ENCODE measurements around the gene CCR5.

CCR5 gene

DNA sequence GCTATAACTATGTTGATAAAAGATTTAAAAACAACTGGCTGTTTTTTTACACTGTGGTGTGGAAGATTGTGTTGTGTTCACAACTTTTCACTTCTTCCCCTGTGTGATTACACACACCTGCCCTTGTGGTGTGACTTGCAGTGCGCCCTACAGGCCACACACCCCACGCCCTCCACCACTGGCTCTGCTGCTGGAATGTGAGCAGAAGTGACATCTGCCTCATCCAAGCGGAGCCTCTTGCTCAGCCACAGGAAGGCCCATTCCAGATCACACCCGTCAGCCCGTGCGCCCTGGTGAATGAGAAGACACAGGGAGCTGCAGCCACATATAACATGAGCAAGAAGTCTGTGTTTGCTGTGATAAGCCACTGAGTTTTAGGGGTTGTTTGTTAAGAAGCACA lies 9.8 kb upstream of the CCR5 start:
- Histone ChIP-seq H3K27me3 (ENCODE audit: control insufficient read depth, insufficient read depth, low read length) (no peaks in the 10 kb centered on the region), H3K9me3 (ENCODE audit: control insufficient read depth, insufficient read depth, low read length) (no peaks in the 10 kb centered on the region), H3K36me3 (ENCODE audit: control insufficient read depth, insufficient read depth, low read length) (no peaks in the 10 kb centered on the region), H3K4me3 (ENCODE audit: low read depth, low read length) (no peak overlapping the region), H3K9ac (ENCODE audit: low read depth, low read length) (no peak overlapping the region), H3K4me1 (ENCODE audit: control insufficient read depth, insufficient read depth, low read length) (no peaks in the 10 kb centered on the region)

DNA sequence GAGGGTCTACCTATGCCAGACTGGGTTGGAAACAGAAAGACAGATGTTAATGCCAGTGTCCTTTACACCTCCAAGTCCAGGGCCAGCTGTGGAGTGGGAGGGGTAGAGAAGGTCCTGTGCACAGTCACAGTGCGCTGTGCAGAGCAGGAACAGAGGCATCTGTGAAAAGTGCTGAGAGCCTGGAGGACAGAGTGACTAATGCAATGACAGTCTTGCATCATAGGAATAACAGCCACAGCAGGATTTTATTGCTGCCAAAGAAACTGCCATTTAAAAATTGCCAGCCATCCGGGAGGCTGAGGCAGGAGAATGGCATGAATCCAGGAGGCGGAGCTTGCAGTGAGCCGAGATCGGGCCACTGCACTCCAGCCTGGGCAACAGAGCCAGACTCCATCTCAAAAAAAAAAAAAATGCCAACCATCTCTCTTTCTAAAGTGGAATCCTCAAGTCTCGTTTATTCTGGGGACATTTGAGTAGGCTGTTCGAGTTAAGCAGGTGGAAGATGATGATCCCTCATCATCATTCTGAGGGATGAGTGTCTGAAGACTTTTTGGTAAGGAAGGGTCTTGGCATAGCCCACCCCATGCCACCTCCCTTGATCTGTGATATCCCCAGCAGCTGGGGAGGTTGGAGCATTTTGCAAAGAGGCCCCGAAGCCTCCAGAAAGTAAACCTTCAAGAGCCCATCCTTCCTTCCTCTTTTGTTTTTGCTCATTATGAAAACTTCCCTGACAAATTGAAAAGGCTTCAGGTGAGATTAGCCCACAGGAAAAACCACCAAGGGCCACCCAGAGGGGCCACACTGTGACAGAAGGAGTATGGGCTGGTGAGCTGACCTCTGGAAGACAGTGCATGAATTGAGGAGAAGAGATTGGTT lies 9.1 kb upstream of the CCR5 start:
- Histone ChIP-seq H3K4me1 (ENCODE audit: control insufficient read depth, insufficient read depth, low read length) (no peaks in the 10 kb centered on the region), H3K9ac (ENCODE audit: low read depth, low read length) (no peak overlapping the region), H3K9me3 (ENCODE audit: control insufficient read depth, insufficient read depth, low read length) (no peaks in the 10 kb centered on the region), H3K36me3 (ENCODE audit: control insufficient read depth, insufficient read depth, low read length) (no peaks in the 10 kb centered on the region), H3K4me3 (ENCODE audit: low read depth, low read length) (no peak overlapping the region), H3K27me3 (ENCODE audit: control insufficient read depth, insufficient read depth, low read length) (no peaks in the 10 kb centered on the region)

DNA sequence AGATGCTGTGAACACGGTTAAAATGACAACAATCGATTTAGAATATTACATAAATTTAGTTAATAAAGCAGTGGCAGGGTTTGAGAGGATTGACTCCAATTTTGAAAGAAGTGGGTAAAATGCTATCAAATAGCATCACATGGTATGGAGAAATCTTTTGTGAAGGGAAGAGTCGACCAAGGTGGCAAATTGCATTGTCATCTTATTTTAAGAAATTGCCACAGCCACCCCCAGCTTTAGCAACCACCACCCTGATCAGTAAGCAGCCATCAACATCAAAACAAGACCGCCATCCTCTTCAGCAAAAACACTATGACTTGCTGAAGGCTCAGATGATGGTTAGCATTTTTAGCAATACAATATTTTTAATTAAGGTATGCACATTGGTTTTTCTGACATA lies 5.7 kb upstream of the CCR5 start:
- Histone ChIP-seq H3K36me3 (ENCODE audit: control insufficient read depth, insufficient read depth, low read length) (no peaks in the 10 kb centered on the region), H3K4me1 (ENCODE audit: control insufficient read depth, insufficient read depth, low read length) (no peaks in the 10 kb centered on the region), H3K27me3 (ENCODE audit: control insufficient read depth, insufficient read depth, low read length) (no peaks in the 10 kb centered on the region), H3K4me3 (ENCODE audit: low read depth, low read length) (no peak overlapping the region), H3K9ac (ENCODE audit: low read depth, low read length) (no peak overlapping the region), H3K9me3 (ENCODE audit: control insufficient read depth, insufficient read depth, low read length) (no peaks in the 10 kb centered on the region)

DNA sequence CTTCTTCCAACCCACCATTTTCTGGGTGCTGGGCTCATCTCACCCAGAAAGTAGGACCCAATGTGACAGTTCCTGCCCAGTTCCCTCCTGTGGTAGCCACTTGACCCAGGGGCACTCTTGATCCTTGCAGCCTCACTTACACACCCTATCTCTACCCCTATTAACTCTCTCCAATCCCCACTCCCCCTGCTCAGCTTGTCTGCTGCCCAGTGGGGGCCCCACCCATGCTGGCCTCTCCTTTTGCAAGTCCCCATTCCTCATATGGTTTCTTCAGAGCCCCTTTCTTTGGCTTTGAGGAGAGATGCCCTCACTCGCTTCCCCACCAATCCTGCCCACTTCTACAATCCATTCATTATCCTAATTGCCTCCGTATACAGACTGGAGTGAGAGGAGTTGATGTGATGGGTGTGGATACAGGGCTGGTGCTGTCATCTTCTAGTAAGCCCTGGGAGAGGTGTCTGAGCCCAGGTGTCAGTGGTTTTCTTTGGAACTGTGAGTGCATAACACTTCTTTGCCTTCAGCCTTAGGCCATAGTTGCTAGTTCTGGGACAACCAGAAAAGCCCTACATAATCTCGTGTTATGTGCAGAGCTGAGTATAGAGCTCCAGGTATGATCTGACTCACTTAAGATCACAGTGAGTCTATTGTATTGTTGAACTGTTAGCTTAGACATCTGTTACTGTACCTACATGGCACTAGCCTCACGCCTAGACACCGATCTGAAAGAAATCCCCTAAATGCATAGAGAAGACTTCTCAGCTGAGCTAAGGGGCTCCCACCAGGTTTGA lies 4.8 kb upstream of the CCR5 start:
- Histone ChIP-seq H3K4me3 (ENCODE audit: low read depth, low read length) (no peak overlapping the region), H3K4me1 (ENCODE audit: control insufficient read depth, insufficient read depth, low read length) (no peaks in the 10 kb centered on the region), H3K9me3 (ENCODE audit: control insufficient read depth, insufficient read depth, low read length) (no peaks in the 10 kb centered on the region), H3K9ac (ENCODE audit: low read depth, low read length) (no peak overlapping the region), H3K27me3 (ENCODE audit: control insufficient read depth, insufficient read depth, low read length) (no peaks in the 10 kb centered on the region), H3K36me3 (ENCODE audit: control insufficient read depth, insufficient read depth, low read length) (no peaks in the 10 kb centered on the region)

DNA sequence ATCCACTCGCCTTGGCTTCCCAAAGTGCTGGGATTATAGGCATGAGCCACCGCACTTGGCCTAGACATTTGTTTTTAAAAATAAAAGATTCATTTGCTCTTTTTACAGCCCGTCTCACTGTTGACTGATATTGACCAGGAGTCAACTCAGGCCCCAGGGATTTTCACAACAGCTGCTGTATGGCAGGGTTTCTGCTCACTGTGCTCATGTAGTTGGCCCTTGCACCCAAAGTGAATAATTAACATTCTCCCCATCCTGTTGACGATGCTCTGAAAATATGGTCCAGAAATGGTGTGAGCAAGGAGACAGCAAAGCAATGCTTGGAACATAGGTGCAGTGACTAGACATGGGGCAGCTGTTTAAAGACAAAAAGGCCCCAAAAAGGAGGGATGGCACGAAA lies 2.9 kb upstream of the CCR5 start:
- Histone ChIP-seq H3K4me3 (ENCODE audit: low read depth, low read length) (no peak overlapping the region), H3K4me1 (ENCODE audit: control insufficient read depth, insufficient read depth, low read length) (no peaks in the 10 kb centered on the region), H3K36me3 (ENCODE audit: control insufficient read depth, insufficient read depth, low read length) (no peaks in the 10 kb centered on the region), H3K27me3 (ENCODE audit: control insufficient read depth, insufficient read depth, low read length) (no peaks in the 10 kb centered on the region), H3K9me3 (ENCODE audit: control insufficient read depth, insufficient read depth, low read length) (no peaks in the 10 kb centered on the region), H3K9ac (ENCODE audit: low read depth, low read length) (no peak overlapping the region)

DNA sequence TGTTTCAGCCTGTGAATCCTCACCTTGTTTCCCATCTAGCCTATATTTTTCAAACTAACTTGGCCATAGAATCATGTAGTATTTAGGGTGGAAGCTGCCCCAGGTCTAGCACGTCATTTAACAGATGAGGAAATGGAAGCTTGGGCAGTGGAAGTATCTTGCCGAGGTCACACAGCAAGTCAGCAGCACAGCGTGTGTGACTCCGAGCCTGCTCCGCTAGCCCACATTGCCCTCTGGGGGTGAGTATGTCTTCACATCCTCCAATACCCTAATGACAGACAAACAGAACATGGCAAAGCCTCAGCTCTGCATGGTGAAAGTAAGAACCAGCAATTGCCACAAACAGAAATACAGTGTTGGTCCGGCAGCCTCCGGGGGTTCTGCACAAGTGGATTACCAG lies 2.2 kb upstream of the CCR5 start:
- Histone ChIP-seq H3K9ac (ENCODE audit: low read depth, low read length) (no peak overlapping the region), H3K9me3 (ENCODE audit: control insufficient read depth, insufficient read depth, low read length) (no peaks in the 10 kb centered on the region), H3K27me3 (ENCODE audit: control insufficient read depth, insufficient read depth, low read length) (no peaks in the 10 kb centered on the region), H3K4me1 (ENCODE audit: control insufficient read depth, insufficient read depth, low read length) (no peaks in the 10 kb centered on the region), H3K36me3 (ENCODE audit: control insufficient read depth, insufficient read depth, low read length) (no peaks in the 10 kb centered on the region), H3K4me3 (ENCODE audit: low read depth, low read length) (no peak overlapping the region)

DNA sequence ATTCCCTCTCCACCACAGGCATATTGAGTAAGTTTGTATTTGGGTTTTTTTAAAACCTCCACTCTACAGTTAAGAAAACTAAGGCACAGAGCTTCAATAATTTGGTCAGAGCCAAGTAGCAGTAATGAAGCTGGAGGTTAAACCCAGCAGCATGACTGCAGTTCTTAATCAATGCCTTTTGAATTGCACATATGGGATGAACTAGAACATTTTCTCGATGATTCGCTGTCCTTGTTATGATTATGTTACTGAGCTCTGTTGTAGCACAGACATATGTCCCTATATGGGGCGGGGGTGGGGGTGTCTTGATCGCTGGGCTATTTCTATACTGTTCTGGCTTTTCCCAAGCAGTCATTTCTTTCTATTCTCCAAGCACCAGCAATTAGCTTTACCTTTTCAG lies 1.6 kb upstream of the CCR5 start:
- Histone ChIP-seq H3K4me3 (ENCODE audit: low read depth, low read length) (no peak overlapping the region), H3K9me3 (ENCODE audit: control insufficient read depth, insufficient read depth, low read length) (no peaks in the 10 kb centered on the region), H3K27me3 (ENCODE audit: control insufficient read depth, insufficient read depth, low read length) (no peaks in the 10 kb centered on the region), H3K4me1 (ENCODE audit: control insufficient read depth, insufficient read depth, low read length) (no peaks in the 10 kb centered on the region), H3K9ac (ENCODE audit: low read depth, low read length) (no peak overlapping the region), H3K36me3 (ENCODE audit: control insufficient read depth, insufficient read depth, low read length) (no peaks in the 10 kb centered on the region)

DNA sequence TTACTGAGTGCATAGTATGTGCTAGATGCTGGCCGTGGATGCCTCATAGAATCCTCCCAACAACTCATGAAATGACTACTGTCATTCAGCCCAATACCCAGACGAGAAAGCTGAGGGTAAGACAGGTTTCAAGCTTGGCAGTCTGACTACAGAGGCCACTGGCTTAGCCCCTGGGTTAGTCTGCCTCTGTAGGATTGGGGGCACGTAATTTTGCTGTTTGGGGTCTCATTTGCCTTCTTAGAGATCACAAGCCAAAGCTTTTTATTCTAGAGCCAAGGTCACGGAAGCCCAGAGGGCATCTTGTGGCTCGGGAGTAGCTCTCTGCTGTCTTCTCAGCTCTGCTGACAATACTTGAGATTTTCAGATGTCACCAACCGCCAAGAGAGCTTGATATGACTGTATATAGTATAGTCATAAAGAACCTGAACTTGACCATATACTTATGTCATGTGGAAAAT lies 1.0 kb upstream of the CCR5 start:
- no peak overlapping the region for H3K9ac ChIP-seq (ENCODE audit: low read depth, low read length)
- no peaks in the 10 kb centered on the region for H3K27me3 ChIP-seq (ENCODE audit: control insufficient read depth, insufficient read depth, low read length)
- H3K4me1 ChIP-seq (ENCODE audit: control insufficient read depth, insufficient read depth, low read length) = no peaks in the 10 kb centered on the region
- no peaks in the 10 kb centered on the region for H3K9me3 ChIP-seq (ENCODE audit: control insufficient read depth, insufficient read depth, low read length)
- no peaks in the 10 kb centered on the region for H3K36me3 ChIP-seq (ENCODE audit: control insufficient read depth, insufficient read depth, low read length)
- no peak overlapping the region for H3K4me3 ChIP-seq (ENCODE audit: low read depth, low read length)

DNA sequence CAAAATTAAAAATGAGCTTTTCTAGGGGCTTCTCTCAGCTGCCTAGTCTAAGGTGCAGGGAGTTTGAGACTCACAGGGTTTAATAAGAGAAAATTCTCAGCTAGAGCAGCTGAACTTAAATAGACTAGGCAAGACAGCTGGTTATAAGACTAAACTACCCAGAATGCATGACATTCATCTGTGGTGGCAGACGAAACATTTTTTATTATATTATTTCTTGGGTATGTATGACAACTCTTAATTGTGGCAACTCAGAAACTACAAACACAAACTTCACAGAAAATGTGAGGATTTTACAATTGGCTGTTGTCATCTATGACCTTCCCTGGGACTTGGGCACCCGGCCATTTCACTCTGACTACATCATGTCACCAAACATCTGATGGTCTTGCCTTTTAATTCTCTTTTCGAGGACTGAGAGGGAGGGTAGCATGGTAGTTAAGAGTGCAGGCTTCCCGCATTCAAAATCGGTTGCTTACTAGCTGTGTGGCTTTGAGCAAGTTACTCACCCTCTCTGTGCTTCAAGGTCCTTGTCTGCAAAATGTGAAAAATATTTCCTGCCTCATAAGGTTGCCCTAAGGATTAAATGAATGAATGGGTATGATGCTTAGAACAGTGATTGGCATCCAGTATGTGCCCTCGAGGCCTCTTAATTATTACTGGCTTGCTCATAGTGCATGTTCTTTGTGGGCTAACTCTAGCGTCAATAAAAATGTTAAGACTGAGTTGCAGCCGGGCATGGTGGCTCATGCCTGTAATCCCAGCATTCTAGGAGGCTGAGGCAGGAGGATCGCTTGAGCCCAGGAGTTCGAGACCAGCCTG lies 984 bp downstream of the CCR5 start:
- Histone ChIP-seq H3K4me3 (ENCODE audit: low read depth, low read length) (no peak overlapping the region), H3K27me3 (ENCODE audit: control insufficient read depth, insufficient read depth, low read length) (no peaks in the 10 kb centered on the region), H3K9me3 (ENCODE audit: control insufficient read depth, insufficient read depth, low read length) (no peaks in the 10 kb centered on the region), H3K4me1 (ENCODE audit: control insufficient read depth, insufficient read depth, low read length) (no peaks in the 10 kb centered on the region), H3K9ac (ENCODE audit: low read depth, low read length) (no peak overlapping the region), H3K36me3 (ENCODE audit: control insufficient read depth, insufficient read depth, low read length) (no peaks in the 10 kb centered on the region)

DNA sequence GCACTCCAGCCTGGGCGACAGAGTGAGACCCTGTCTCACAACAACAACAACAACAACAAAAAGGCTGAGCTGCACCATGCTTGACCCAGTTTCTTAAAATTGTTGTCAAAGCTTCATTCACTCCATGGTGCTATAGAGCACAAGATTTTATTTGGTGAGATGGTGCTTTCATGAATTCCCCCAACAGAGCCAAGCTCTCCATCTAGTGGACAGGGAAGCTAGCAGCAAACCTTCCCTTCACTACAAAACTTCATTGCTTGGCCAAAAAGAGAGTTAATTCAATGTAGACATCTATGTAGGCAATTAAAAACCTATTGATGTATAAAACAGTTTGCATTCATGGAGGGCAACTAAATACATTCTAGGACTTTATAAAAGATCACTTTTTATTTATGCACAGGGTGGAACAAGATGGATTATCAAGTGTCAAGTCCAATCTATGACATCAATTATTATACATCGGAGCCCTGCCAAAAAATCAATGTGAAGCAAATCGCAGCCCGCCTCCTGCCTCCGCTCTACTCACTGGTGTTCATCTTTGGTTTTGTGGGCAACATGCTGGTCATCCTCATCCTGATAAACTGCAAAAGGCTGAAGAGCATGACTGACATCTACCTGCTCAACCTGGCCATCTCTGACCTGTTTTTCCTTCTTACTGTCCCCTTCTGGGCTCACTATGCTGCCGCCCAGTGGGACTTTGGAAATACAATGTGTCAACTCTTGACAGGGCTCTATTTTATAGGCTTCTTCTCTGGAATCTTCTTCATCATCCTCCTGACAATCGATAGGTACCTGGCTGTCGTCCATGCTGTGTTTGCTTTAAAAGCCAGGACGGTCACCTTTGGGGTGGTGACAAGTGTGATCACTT lies 2.0 kb downstream of the CCR5 start:
- Histone ChIP-seq H3K36me3 (ENCODE audit: control insufficient read depth, insufficient read depth, low read length) (no peaks in the 10 kb centered on the region), H3K4me1 (ENCODE audit: control insufficient read depth, insufficient read depth, low read length) (no peaks in the 10 kb centered on the region), H3K9me3 (ENCODE audit: control insufficient read depth, insufficient read depth, low read length) (no peaks in the 10 kb centered on the region), H3K9ac (ENCODE audit: low read depth, low read length) (no peak overlapping the region), H3K4me3 (ENCODE audit: low read depth, low read length) (no peak overlapping the region), H3K27me3 (ENCODE audit: control insufficient read depth, insufficient read depth, low read length) (no peaks in the 10 kb centered on the region)

DNA sequence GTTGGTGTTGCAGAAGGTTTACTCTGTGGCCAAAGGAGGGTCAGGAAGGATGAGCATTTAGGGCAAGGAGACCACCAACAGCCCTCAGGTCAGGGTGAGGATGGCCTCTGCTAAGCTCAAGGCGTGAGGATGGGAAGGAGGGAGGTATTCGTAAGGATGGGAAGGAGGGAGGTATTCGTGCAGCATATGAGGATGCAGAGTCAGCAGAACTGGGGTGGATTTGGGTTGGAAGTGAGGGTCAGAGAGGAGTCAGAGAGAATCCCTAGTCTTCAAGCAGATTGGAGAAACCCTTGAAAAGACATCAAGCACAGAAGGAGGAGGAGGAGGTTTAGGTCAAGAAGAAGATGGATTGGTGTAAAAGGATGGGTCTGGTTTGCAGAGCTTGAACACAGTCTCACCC lies 4.0 kb downstream of the CCR5 start:
- Histone ChIP-seq H3K4me3 (ENCODE audit: low read depth, low read length) (no peak overlapping the region), H3K4me1 (ENCODE audit: control insufficient read depth, insufficient read depth, low read length) (no peaks in the 10 kb centered on the region), H3K9ac (ENCODE audit: low read depth, low read length) (no peak overlapping the region), H3K27me3 (ENCODE audit: control insufficient read depth, insufficient read depth, low read length) (no peaks in the 10 kb centered on the region), H3K36me3 (ENCODE audit: control insufficient read depth, insufficient read depth, low read length) (no peaks in the 10 kb centered on the region), H3K9me3 (ENCODE audit: control insufficient read depth, insufficient read depth, low read length) (no peaks in the 10 kb centered on the region)
